ENCODE data around the gene DNMT1.
A peak's percentile ranks its signal among the peaks of the same experiment; 100 is the strongest.

The DNMT1 gene

DNA sequence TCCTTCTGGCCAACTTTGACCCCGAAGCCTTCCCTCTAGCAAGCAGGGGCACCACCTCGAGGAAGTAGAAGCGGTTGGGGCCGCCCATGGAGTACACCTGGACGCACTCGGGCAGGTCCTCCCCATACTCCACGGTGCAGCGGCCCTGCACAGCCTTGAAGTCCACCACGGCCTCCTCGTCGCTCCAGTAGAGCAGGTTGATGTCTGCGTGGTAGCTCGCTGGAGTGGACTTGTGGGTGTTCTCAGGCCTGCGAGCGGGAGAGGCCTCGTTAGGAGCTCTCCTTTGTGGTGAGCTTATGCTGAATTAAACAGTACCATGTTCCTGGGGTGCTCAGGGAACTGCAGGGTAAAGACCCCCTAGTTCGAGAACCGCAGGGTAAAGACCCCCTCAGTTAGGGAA, 52.8 kb downstream of the DNMT1 start:
- no peak overlapping the region for H3K4me3 ChIP-seq (ENCODE audit: low read length)
- no peak for DNase-seq (ENCODE audit: low read depth)
- TF ChIP-seq, protein P1, sequence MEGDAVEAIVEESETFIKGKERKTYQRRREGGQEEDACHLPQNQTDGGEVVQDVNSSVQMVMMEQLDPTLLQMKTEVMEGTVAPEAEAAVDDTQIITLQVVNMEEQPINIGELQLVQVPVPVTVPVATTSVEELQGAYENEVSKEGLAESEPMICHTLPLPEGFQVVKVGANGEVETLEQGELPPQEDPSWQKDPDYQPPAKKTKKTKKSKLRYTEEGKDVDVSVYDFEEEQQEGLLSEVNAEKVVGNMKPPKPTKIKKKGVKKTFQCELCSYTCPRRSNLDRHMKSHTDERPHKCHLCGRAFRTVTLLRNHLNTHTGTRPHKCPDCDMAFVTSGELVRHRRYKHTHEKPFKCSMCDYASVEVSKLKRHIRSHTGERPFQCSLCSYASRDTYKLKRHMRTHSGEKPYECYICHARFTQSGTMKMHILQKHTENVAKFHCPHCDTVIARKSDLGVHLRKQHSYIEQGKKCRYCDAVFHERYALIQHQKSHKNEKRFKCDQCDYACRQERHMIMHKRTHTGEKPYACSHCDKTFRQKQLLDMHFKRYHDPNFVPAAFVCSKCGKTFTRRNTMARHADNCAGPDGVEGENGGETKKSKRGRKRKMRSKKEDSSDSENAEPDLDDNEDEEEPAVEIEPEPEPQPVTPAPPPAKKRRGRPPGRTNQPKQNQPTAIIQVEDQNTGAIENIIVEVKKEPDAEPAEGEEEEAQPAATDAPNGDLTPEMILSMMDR (conservative IDR thresholded peaks at IDR 0.05; ENCODE audit: low read length) = no peak

DNA sequence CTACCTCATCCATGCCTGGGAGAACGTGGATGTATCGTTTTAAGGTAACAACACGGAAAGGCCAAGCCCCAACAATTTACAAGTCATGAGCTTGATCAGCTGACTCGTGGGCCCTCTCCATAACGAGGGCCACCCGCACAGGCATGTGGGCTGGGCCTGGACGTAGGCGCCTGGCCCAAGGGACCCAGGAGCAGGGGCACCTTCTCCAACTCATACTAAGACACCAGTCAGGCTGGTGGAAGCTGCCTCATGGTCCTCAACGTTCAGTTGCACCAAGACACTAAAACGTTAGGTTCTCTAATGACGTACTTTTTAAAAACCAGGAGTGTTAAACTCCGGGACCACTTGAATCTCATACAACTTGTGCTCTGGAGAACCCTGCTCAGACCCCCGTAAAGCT, 53.3 kb downstream of the DNMT1 start:
- no peak for DNase-seq (ENCODE audit: low read depth)
- TF ChIP-seq, protein P1 (conservative IDR thresholded peaks at IDR 0.05; ENCODE audit: low read length) = no peak
- no peak overlapping the region for H3K4me3 ChIP-seq (ENCODE audit: low read length)

DNA sequence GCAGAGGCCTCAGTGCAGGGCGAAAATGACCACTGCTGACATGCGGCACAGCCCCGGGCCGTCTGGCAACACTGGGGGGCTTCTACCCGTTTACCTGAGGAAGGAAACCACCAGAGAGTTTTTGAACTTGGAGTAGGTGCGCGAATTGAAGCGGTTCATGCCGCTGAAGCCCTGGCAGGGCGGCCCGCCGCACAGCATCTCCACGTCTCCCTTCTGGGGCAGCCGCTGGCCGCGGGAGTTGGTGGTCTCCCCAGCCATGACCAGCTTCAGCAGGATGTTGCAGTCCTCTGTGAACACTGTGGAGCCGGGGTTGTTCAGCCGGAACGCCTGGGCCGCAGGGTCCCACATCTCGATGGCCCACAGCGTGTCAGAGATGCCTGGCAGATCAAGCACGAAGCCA, 54.8 kb downstream of the DNMT1 start:
- no peak overlapping the region for H3K4me3 ChIP-seq (ENCODE audit: low read length)

DNA sequence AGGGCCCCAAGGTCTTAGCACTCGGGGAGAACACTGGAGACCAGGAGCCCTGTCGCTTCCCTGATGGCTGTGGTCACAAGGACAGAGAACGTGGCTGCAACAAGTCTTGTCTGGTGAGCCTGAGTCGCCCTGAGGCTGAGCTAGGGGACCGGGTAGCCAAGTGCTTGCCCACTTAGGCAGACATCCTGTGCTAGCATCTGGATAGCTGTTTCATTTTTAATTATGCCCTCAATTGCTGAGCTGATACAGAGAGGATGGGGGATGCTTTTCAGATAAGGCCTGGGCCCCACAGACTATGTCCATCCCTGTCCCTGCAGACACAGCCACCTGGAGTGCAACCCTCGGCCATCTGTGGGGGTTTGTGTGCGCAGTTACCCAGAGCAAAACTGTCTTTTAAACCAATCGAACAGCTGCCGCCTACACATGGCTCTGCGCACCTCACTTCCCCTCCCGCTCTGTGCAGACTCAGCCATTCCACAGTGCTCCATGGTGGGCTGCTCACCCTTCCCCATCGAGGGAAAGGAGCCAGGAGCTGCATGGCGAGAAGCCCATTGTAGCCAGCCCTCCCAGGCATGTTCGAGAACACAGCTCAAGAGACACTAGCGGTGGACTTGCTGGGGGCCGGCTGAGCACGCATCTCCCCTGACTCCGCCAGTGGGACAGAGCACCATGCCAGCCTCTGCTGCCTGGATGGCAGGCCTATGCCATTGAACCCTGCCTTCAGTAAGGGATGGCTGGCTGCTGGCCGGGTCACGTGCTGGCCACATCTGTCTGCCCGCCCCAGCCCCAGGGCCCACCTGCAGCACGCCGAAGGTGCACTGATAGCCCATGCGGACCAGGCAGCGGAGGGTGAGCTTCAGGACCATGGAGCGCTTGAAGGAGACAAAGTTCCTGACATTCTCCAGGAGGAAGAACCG, 55.6 kb downstream of the DNMT1 start:
- no peak for DNase-seq (ENCODE audit: low read depth)
- TF ChIP-seq, protein P1 (conservative IDR thresholded peaks at IDR 0.05; ENCODE audit: low read length) = no peak
- no peak overlapping the region for H3K4me3 ChIP-seq (ENCODE audit: low read length)

More for the DNA sequence above, 54.8 kb downstream of the DNMT1 start:
- TF ChIP-seq, protein P1 (conservative IDR thresholded peaks at IDR 0.05; ENCODE audit: low read length) = no peak
- no peak for DNase-seq (ENCODE audit: low read depth)

DNA sequence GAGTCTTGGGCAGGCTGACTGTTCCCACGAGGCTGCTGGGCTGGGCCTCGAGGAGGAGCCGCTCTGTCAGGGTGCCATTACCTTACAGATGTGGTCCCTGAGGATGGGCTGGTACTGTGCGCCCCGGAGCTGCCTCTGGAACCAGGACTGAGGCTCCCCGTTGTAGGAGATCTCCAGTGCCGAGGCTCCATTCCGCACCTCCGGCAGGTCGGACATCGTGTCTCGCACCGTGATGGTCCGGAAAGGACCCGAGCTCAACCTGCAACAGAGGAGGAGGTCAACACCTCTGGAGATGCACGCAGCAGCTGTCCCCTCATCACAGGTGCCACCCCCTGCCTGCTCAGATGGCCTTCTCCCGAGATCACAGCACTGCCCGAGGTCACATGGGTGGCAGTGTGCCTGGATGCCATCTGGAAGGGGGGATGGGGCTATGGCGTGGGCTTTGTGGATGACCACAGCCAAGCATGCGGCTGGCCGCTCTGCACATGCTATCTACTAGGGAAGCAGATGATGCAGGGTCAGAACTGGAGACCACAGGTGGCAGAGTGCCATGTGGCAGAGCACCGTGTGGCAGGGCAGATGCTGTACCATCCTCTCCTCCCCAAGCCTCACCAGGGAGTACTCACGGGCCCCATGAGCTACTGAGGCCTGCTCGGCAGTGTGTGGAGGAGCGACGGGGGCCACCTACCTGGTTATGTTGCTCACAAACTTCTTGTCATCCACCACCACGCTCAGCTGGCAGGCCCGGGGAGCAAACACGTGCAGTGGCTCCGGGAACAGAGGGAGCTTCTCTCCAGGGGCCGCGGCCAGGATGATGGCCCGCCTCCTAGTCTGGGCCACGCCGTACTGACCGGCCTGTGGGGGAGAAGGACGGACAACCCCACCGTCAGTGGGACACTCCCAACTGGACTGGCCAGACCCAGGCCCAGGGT, 56.7 kb downstream of the DNMT1 start:
- TF ChIP-seq, protein P1 (conservative IDR thresholded peaks at IDR 0.05; ENCODE audit: low read length) = no peak
- H3K4me3 ChIP-seq (ENCODE audit: low read length) = no peak overlapping the region
- DNase-seq (ENCODE audit: low read depth) = peak; percentile 44

DNA sequence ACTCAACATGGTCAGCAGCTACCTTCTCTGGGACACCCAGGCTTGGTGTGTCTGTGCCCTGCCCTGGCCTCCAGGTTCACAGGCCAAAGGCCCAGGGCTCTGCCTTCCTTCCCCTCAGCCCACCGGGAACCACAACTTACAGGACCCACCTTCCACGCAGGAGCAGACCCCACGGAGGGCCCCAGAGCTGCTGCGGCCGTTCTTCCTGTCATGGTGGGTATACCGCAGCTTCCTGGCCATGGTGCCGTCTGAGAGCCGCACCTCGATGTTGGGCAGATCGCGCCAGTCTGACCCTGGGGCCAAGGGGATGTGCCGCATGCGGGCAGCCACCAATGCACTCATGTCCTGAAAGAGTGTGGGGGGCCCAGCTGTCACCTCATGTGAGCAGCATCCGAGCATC, 57.8 kb downstream of the DNMT1 start:
- TF ChIP-seq, protein P1 (conservative IDR thresholded peaks at IDR 0.05; ENCODE audit: low read length) = no peak
- no peak overlapping the region for H3K4me3 ChIP-seq (ENCODE audit: low read length)
- DNase-seq (ENCODE audit: low read depth) = no peak

Measured in AG10803 (cell line).